NCI-H2196 (cell line): ENCODE data around the gene TAF11L2.
"Not testable (repeated sequence)": the region's sequence is repeated elsewhere in the genome, so short reads cannot be mapped to it uniquely, and the experiment has no call there.

ENCODE experiments used
- DNase-seq: peaks from one replicate; lab custom pipeline; 2025; ENCODE audit not compliant: unreplicated experiment; lab: John Stamatoyannopoulos, UW

Gene TAF11L2

GRCh38 chr5:17497931-17498330 is at the start of gene TAF11L2:
TSS of gene TAF11L2 (plus strand) at chr5:17498231.
- DNase-seq, result not testable (repeated sequence)

- DNase-seq, result no peak
These were observed 49.2 kb upstream of the TAF11L2 start for GRCh38 chr5:17448877-17449276.

GRCh38 chr5:17452936-17453335 is 45.1 kb upstream of the TAF11L2 start:
- DNase-seq, result no peak

GRCh38 chr5:17455942-17456341 is 42.1 kb upstream of the TAF11L2 start:
- DNase-seq, result no peak

GRCh38 chr5:17461793-17462192 is 36.2 kb upstream of the TAF11L2 start:
- DNase-seq, result no peak

GRCh38 chr5:17463653-17464052 is 34.4 kb upstream of the TAF11L2 start:
- no peak for DNase-seq

GRCh38 chr5:17470064-17470463 is 28.0 kb upstream of the TAF11L2 start:
- no peak for DNase-seq

- DNase-seq, result not testable (repeated sequence)
These were observed 23.0 kb upstream of the TAF11L2 start for GRCh38 chr5:17475064-17475463.

GRCh38 chr5:17477043-17477442 is 21.0 kb upstream of the TAF11L2 start:
- no peak for DNase-seq

- no peak for DNase-seq
These were observed 20.3 kb upstream of the TAF11L2 start for GRCh38 chr5:17477573-17478265.

GRCh38 chr5:17481378-17481777 is 16.7 kb upstream of the TAF11L2 start:
- DNase-seq, result no peak

GRCh38 chr5:17482790-17483189 is 15.2 kb upstream of the TAF11L2 start:
- no peak for DNase-seq

GRCh38 chr5:17486464-17487173 is 11.4 kb upstream of the TAF11L2 start:
- not testable (repeated sequence) for DNase-seq

GRCh38 chr5:17487174-17487512 is 10.9 kb upstream of the TAF11L2 start:
- no peak for DNase-seq

GRCh38 chr5:17491257-17491656 is 6.8 kb upstream of the TAF11L2 start:
- not testable (repeated sequence) for DNase-seq

- no peak for DNase-seq
These were observed 5.3 kb upstream of the TAF11L2 start for GRCh38 chr5:17492770-17493169.

- no peak for DNase-seq
These were observed 585 bp upstream of the TAF11L2 start for GRCh38 chr5:17497446-17497845.

GRCh38 chr5:17511775-17512325 is 13.8 kb downstream of the TAF11L2 start:
- no peak for DNase-seq

GRCh38 chr5:17517526-17517925 is 19.5 kb downstream of the TAF11L2 start:
- not testable (repeated sequence) for DNase-seq

- DNase-seq, result not testable (repeated sequence)
These were observed 20.0 kb downstream of the TAF11L2 start, which contains the start of gene TAF11L3 for GRCh38 chr5:17518067-17518466. TSS of gene TAF11L3 (plus strand) at chr5:17518367.

GRCh38 chr5:17519508-17519907 is 21.5 kb downstream of the TAF11L2 start:
- DNase-seq, result not testable (repeated sequence)

GRCh38 chr5:17521501-17521900 is 23.5 kb downstream of the TAF11L2 start, which contains the start of gene TAF11L4:
TSS of gene TAF11L4 (plus strand) at chr5:17521801.
- DNase-seq, result not testable (repeated sequence)
